Fibroblast of mammary gland (primary cell): Measurements from ENCODE around the gene CPNE5.

Experiments used
- DNase-seq: peaks from one replicate; pipeline ENCODE4 v3.0.0-alpha.2; 2010; ENCODE audit warnings: low read depth
- H3K4me3 ChIP-seq: 2 replicates; pipeline ENCODE4 v1.5.1; 2011; ENCODE audit warnings: low read depth, mild to moderate bottlenecking, low read length, moderate library complexity; ENCODE audit not compliant: control insufficient read depth
- CTCF ChIP-seq: conservative IDR thresholded peaks from 2 replicates; pipeline ENCODE4 v1.5.1; 2011; ENCODE audit warnings: low read depth, low read length, inconsistent platforms; ENCODE audit not compliant: control insufficient read depth, insufficient read depth

Gene CPNE5

GRCh38 chr6:36758516-36759147, 80.6 kb downstream of the CPNE5 start:
- no peak for TF ChIP-seq CTCF
- DNase-seq: no peak
- no peak overlapping the region for H3K4me3 ChIP-seq

GRCh38 chr6:36757943-36758508, 81.2 kb downstream of the CPNE5 start:
- H3K4me3 ChIP-seq: no peak overlapping the region
- TF ChIP-seq CTCF: no peak

GRCh38 chr6:36757206-36757605, 82.0 kb downstream of the CPNE5 start:
- TF ChIP-seq CTCF: no peak
- DNase-seq: no peak
- no peak overlapping the region for H3K4me3 ChIP-seq

More at GRCh38 chr6:36757943-36758508, 81.2 kb downstream of the CPNE5 start:
- no peak for DNase-seq

DNA sequence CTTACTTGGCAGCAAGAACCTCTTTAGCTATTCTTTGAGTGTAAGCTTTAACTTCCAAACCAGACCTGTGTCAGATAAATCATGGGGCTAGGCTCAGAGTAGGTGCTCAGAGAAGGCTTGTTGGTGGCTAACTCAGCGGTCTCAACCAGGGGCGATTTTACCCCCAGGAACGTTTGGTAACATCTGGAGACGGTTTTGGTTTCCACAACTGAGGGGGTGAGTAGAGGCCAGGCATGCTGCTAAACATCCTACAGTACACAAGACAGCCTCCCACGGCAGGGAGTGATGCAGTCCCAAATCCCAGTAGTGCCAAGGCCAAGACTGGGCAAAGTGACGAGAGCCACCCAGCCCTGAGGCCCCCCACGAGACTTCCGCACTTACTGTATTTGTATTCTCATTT, 82.5 kb downstream of the CPNE5 start:
- no peak for TF ChIP-seq CTCF
- H3K4me3 ChIP-seq: no peak overlapping the region
- no peak for DNase-seq

- no peak overlapping the region for H3K4me3 ChIP-seq
- DNase-seq: peak; percentile 47
- TF ChIP-seq CTCF: no peak
These were observed 83.6 kb downstream of the CPNE5 start for GRCh38 chr6:36755435-36756348.

- no peak for DNase-seq
- no peak overlapping the region for H3K4me3 ChIP-seq
- no peak for TF ChIP-seq CTCF
These were observed 84.4 kb downstream of the CPNE5 start for GRCh38 chr6:36754582-36755434.
